ENCODE results near the gene OR4D2. TPM values are rescaled to one million over a fixed set of nuclear protein-coding genes. Genes with fewer than 3 reads are reported as not detected.
A peak's percentile ranks its signal among the peaks of the same experiment; 100 is the strongest.

Gene OR4D2
- total and polyA plus RNA-seq, 2 of the 8 experiments (the other 6 are each of a cell fraction or from before 2014, with no cell fraction given) = not detected

DNA sequence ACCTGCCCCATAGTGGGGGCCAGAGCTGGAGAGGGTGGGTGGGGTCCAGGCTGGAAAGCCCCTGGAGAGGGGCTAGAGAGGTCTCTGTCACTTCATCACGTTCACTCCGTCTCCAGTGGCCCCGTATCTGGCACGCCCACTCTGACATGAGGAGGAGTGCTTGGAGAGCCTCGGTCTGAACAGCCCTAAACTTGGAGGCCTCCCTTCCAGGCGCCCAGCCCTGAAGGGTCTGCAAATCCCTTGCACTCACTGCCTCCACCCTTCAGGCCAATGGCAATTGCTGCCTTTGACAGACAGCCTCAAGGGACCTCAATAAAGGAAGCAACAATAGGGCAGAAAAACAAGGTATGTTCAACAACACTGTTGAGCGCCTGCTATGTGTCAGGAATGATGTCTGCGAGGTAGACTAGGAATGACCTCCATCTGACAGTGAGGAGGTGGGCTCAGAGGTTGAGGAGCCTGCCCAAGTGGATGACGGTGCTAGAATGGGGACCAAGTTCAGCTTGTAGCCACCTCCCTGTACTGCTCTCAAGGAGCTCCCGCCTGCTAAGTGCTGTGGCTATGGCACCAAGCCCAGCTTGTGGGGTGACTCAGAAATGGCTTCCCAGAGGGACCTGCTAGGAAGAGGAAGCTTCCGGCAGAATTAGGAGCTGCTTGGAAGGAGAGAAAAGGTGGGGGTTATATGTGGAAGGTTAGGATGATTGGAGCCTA, 22.8 kb downstream of the OR4D2 start:
- no peak overlapping the region for H3K27ac ChIP-seq (ENCODE audit: low read depth, low read length)
- no peak overlapping the region for H3K18ac ChIP-seq (ENCODE audit: extremely low read depth, low read length)
- no peak overlapping the region for H2BK12ac ChIP-seq (ENCODE audit: low read depth, low read length)
- no peak for DNase-seq (ENCODE audit: low read depth in 1 of 2, low spot score in 2 of 2)
- H4K8ac ChIP-seq (ENCODE audit: extremely low read depth, insufficient read depth, low read length) = peak overlapping the region; percentile 38; the same call in 1 of the 2 replicates
- no peak overlapping the region for H2BK5ac ChIP-seq (ENCODE audit: low read depth, low read length)
- no peaks in the 10 kb centered on the region for H3K9me3 ChIP-seq (ENCODE audit: insufficient read depth in 2 of 2, low read depth in 1 of 2, low read length in 1 of 2)
- no peak overlapping the region for H4K5ac ChIP-seq (ENCODE audit: insufficient read length, low read depth, low read length)
- H3K14ac ChIP-seq (ENCODE audit: insufficient read length) = no peak overlapping the region
- no peak overlapping the region for H2BK20ac ChIP-seq (ENCODE audit: low read length)
- no peaks in the 10 kb centered on the region for H3K79me2 ChIP-seq (ENCODE audit: control insufficient read depth in 1 of 2, insufficient read depth in 2 of 2, low read length in 2 of 2)
- H3K36me3 ChIP-seq (ENCODE audit: control insufficient read depth in 2 of 4, insufficient read depth in 4 of 4, low read length in 3 of 4) = no peaks in the 10 kb centered on the region
- ChIA-PET POLR2A (ENCODE audit: partially characterized antibody) (no interaction called here), CTCF (ENCODE audit: partially characterized antibody) (interaction anchor here (1.1 to 3.3 kb wide), 4 partner anchors 11 to 67 kb away, joined by 3 to 32 read pairs (median 4); partner anchors contain the start of gene MKS1)
- H3K4ac ChIP-seq (replicated peaks; ENCODE audit: insufficient read length, low read depth, low read length) = no peak overlapping the region
- H2BK120ac ChIP-seq (replicated peaks; ENCODE audit: low read depth, low read length) = no peak overlapping the region
- no peaks in the 10 kb centered on the region; the same call in 1 of the 2 replicates for H3K23me2 ChIP-seq (ENCODE audit: low read depth, low read length)
- H3K4me1 ChIP-seq (replicated peaks in 1 of 4; ENCODE audit: control insufficient read depth in 3 of 4, insufficient read depth in 4 of 4, low read length in 3 of 4) = peaks cover 0 to 6% (median 2%) of the 10 kb centered on the region in 4 experiments; a peak in 4 of 7 replicates
- H3K4me3 ChIP-seq (ENCODE audit: extremely low read depth in 1 of 4, insufficient read depth in 2 of 4, low read depth in 3 of 4, low read length in 4 of 4) = no peak overlapping the region
- H2BK15ac ChIP-seq (ENCODE audit: low read length) = no peak overlapping the region
- H3K56ac ChIP-seq (replicated peaks; ENCODE audit: insufficient read length, low read depth, low read length) = no peak overlapping the region
- no peak overlapping the region for H2AFZ ChIP-seq (ENCODE audit: low read length)
- no peak overlapping the region for H3K4me2 ChIP-seq (ENCODE audit: insufficient read depth in 1 of 2, low read depth in 2 of 2, low read length in 2 of 2)
- no peak overlapping the region for H3K23ac ChIP-seq (ENCODE audit: insufficient read length)
- no peak overlapping the region for H4K91ac ChIP-seq (replicated peaks; ENCODE audit: insufficient read length, low read length)
- no peak overlapping the region for H2AK5ac ChIP-seq (ENCODE audit: low read depth, low read length)
- no peaks in the 10 kb centered on the region for H3K79me1 ChIP-seq (ENCODE audit: low read depth, low read length)
- 86% methylated on average over 11 of the region's 11 CpGs; no CpG with 5 or more reads in 1 of the 2 experiments for WGBS, 2 experiments (ENCODE audit: extremely low coverage in 1 of 2, insufficient coverage in 1 of 2, insufficient read length in 1 of 2, insufficient replicate concordance in 2 of 2, low coverage in 1 of 2, low lambda C conversion rate in 2 of 2, missing lambda C conversion rate in 1 of 2)
- no peak overlapping the region for H3K9ac ChIP-seq (replicated peaks in 1 of 4; ENCODE audit: extremely low read depth in 1 of 4, low read depth in 3 of 4, low read length in 3 of 4)
- FAIRE-seq = no peak
- H4K20me1 ChIP-seq (replicated peaks in 1 of 2; ENCODE audit: control insufficient read depth in 1 of 2, insufficient read depth in 2 of 2, low read length in 2 of 2) = no peaks in the 10 kb centered on the region
- H3K27me3 ChIP-seq (replicated peaks in 1 of 4; ENCODE audit: control insufficient read depth in 3 of 4, extremely low read depth in 1 of 4, insufficient read depth in 3 of 4, low read length in 3 of 4) = no peaks in the 10 kb centered on the region
- TF ChIP-seq GABPA (IDR thresholded peaks at IDR 0.05; ENCODE audit: borderline replicate concordance, insufficient read depth, low read length) (no peak), SAP30 (IDR thresholded peaks at IDR 0.05; ENCODE audit: insufficient read depth, insufficient replicate concordance, low read length) (no peak), SUZ12 (IDR thresholded peaks at IDR 0.05; ENCODE audit: low read length) (no peak), GTF2F1 (IDR thresholded peaks at IDR 0.05; ENCODE audit: borderline replicate concordance, low read depth, low read length) (no peak), TAF7 (optimal IDR thresholded peaks at IDR 0.05; ENCODE audit: borderline replicate concordance, low read depth, low read length) (no peak), NRF1 (IDR thresholded peaks at IDR 0.05; ENCODE audit: low read depth, low read length) (no peak), SP4 (IDR thresholded peaks at IDR 0.05; ENCODE audit: low read length) (no peak), CTCF (IDR thresholded peaks at IDR 0.05; ENCODE audit: control extremely low read depth in 1 of 3, insufficient read depth in 1 of 3, low read depth in 1 of 3, low read length in 3 of 3) (no peak), SIX5 (IDR thresholded peaks at IDR 0.05; ENCODE audit: low read depth, low read length) (no peak)
